ENCODE results near the gene NPC2.
"Not testable (repeated sequence)": the region's sequence is repeated elsewhere in the genome, so short reads cannot be mapped to it uniquely, and the experiment has no call there.

NPC2 gene

DNA sequence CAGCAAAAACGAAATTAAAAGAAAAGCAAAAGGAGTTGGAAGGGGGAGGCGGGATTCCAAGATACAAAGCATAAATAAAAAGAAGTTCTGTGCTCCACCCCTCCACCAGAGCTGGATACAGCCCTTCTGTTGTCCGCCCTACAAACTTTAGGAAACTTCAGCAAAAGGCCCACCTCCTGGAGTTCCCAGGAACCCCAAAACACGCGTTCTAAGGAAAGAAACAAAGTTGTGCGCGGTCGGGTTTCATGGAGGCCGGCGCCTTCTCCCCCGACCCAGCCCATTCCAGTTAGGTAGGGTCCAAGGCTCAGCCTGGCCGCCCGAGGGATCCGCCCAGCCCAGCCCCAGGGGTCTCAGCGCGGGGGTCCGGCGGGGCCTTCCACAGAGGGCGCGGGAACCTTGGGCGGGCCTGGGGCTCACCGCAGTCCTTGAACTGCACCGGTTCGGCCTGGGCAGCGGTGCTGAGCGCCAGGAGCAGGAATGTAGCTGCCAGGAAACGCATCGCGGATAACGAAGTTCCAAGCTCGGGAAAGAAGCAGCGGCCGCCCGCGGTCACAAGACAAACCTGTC is at the start of gene NPC2:
NPC2 (minus strand) TSS at position 530 of the 567 bp plus-strand sequence; CDS start at position 499, 31 bp downstream.
- no peak for DNase-seq

DNA sequence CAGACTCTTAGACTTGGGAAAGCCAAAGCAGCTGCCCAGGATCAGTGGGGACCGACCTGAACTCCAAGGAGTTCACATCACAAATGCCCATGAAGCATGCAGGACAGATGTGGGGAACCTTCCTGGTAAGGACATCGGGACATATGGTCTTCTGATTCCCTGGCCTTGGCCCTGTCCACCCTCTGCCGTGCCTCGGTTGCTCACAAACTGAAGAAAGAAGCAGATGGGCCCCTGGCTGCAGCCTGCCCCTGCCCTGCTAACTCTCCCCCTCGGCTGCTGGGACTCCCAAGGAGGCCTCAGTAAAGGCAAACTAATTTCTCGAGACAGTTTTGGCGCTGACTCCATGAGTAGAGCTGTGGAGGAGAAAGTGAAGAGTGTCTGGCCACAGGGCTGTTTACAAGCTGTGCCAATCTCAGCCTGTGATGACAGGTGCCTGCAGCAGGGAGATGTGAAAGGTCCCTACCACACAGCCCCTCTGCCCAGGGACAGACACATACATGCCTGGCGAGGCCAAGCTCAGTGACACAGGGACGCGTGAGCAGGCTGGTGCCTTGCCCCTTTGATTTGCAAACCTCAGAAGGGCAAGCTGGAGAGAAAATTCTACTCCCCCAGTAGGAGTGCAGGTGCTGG is 49.1 kb upstream of the NPC2 start:
- no peak for DNase-seq

DNA sequence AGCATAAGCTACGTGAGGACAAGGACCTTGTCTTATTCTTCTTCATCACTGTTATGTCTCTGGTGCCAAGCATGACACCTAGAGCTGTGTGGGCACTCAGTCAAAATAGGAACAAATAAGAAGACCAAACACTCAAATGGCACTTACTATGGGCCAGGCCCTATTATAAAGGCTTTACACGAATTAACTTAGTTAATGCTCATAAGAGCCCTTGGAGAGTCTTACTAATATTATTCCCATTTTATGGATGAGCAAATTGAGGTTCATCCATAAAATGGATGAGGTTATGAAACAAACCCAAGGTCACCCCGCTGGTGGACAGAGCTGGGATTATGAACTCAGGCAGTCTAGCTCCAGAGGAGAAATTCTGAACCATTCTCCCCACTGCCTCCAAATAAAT is 48.1 kb upstream of the NPC2 start:
- DNase-seq, result no peak

DNA sequence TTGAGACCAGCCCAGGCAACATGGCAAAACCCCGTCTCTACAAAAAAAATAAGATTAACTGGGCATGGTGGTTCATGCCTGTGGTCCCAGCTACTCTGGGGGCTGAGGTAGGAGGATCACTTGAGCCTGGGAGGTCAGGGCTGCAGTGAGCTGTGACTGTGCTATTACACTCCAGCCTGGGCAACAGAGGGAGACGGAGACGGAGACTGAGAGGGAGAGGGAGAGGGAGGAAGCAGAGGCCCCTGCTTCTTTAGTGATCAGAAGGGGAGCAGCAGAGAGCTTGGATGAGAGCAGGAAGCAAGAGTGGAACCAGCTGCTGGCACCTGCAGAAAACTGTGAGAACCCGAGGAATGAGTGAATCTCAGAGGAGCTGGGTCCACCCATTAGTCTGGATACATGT is 46.4 kb upstream of the NPC2 start:
- no peak for DNase-seq

DNA sequence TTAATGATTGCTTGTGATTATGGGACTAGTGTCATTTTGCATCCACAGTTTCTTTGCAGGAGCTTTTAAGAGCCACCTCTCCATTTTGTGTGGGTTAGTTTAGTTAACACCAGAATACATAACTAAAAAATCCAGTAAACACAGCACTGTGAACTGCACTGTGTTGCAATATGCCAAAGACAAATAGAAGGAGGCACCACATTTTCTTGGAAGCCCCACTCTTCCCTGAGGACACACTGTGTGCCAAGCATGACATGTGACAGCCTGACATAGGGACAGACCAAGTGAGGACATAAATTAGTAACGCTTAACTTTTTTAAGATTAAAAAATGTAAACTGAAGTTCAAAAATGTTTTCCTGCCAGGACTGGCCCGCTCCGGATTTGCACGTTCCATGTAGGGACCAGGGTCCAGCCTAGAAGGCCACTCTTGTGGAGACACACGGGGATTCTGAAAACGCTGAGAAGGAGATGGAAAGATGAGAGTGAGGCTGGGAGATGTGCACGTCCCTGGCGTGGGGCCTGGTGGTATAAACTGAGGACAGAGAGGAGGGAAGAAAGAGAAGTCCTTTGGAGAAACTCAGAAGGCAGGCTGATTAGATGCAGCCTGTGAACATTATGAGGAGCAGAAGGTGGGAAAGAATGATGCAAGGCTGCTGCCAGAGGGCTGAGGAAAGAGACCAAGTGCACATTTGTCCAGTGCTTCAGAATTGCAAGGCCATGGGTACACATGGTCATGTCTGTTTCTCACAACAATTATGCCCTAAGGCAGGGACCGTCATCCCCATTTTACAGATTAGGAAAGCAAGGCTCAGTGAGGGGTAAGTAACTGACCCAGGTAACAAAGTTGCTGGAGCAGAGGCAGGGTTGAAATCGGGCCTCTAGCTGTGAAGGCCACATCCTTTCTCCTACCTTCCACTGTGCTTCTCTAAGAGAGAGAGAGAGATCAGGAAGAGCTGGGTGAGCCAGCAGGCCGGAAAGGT is 45.6 kb upstream of the NPC2 start:
- DNase-seq, result no peak

DNA sequence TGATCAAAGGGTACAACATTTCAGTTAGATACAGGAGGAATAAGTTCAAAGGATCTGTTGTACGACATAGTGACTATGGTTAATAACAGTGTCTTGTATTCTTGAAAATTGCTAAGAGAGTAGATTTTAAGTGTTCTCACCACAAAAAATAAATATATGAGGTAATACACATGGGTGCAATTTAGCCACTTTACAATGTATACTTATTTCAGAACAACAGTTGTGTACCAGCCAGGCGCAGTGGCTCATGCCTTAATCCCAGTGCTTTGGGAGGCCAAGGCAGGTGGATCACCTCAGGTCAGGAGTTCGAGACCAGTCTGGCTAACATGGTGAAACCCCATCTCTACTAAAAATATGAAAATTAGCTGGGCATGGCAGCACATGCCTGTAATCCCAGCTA is 43.2 kb upstream of the NPC2 start:
- DNase-seq, result not testable (repeated sequence)

DNA sequence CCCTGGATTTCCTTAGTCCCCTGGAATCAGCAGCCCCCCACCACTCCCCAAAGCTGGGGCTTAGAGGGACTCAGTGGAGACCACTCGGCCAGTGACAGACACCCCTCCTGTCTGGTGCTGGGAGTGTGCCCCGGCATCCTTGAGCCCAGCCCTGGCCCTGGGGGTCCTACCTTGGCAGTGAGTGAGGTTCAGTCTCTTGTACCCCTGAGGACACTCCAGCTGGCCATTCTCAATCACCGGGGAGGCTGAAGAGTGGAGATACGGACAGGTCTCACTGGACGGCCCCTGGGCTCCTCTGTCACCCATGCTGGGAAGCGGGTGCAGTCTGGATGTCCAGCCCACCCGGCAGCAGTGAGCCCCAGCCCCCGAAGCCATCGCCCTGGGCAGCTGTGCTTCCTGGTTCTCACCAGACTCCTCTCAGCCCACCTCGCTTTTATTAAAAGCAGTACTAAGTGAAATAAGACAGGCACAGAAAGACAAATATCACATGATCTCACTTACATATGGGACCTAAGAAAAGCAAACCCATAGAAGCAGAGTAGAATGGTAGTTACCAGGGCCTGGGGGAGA is 42.7 kb upstream of the NPC2 start:
- no peak for DNase-seq

DNA sequence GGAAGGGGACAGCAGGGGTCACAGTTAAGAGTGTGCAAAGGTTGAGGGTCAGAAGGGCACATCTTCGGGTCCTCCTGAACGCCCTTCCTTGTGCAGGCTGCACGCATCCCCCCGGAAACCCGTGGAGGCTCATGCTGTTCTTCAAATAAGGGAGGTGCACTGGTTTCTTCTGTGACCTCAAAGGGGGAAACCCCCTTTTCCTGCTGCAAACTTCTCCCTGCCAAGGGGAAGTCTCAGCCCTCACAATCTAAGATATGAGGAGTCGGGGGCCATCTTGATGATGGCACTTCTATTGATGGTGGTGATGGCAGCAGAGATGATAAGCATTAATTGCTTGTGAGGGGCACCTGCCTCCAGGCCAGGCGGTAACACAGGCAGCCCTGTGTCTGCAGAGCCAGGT is 40.5 kb upstream of the NPC2 start:
- no peak for DNase-seq

DNA sequence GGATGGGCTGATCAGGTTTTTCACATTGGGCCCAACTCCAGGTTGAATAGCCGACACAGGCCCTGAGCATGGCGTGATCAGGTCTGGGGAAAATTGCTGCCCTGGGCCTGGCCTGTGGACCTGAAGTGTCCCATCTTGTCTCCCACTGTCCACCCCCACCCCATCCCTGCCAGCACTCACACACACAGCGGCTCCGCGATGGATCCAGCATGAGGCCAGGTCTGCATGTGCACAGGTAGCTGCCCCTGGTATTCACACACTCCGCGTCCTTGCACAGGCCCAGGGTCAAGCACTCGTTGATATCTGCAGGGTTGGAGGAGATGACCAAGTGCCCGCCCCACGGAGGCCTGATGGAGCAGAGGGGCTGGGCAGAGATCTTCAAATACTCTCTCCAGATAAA is 39.1 kb upstream of the NPC2 start:
- no peak for DNase-seq

DNA sequence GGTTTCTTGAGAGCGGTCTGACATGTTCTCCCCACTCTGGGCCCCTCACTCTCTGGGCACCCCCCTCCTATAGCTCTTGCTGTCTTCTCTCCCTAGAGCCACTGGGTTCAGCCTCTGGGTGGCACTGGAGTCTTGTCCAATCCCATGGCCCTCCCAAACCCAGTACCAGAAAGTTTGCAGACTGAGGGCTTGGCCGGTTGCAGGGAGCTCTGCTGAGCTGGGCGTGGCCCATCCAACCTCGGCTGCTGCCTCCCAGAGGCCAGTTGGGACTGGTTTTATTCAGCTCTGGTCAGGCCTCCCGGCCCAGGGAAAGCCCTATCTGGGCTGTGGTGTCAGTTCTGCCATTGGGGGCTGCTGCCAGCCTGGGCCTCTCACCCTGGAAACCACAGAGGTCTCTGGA is 38.4 kb upstream of the NPC2 start:
- DNase-seq, result no peak

DNA sequence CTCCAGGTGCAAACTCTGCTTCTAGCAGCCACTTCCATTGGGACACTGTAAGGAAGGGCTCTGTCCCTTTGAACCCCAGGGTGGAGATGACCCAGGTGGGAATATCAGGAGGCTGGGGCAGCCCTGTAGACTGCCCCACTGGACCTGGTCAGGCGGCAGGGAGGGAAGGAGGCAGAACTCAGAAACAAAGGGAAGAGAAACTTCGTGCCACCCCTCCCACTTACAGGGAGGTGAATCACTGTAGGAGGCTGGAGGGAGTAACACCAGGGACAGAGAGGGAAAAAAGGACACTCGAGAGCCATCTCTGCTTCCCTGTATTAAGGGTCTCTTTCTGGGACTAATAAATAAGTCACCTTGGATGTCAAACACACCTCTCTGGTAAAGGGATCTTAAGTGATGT is 37.9 kb upstream of the NPC2 start:
- DNase-seq, result no peak

DNA sequence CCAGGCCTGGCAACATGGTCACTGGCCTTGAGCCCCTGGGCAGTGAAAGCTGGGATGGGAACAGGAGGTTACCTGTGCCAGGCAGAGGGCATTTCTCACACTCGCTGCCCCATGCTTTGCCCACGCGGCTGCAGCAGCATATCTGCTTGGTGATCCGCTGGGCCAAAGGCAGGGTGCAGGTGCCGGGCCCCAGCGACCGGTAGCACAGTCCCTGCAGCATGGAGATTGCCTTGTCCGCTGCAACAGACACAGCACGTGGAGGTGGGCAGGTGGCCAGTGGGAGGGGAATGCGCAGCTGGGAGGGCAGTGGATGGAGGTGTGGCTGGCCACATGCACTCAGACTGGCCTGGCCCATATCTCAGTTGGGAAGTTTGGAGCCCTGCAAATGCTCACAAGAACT is 35.8 kb upstream of the NPC2 start:
- DNase-seq, result no peak

DNA sequence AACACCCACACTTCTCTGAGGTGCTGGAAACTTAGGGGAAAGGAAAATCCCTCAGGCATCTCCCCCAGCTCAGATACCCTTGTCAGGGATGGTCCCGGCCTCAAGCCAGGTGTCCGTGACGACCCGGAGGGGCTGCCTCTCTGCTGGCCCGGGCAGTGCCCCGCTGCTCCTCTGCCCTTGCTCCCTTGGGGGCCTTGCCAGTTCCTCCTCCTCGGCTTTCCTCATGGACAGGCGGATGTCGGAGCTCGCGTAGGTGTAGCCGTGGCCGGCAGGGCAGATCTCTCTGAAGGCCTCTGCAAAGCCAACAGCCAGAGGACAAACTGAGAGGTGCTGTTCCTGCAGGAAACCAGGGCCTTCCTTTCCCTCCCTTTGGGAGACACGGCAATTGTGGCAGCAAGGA is 35.3 kb upstream of the NPC2 start:
- no peak for DNase-seq

DNA sequence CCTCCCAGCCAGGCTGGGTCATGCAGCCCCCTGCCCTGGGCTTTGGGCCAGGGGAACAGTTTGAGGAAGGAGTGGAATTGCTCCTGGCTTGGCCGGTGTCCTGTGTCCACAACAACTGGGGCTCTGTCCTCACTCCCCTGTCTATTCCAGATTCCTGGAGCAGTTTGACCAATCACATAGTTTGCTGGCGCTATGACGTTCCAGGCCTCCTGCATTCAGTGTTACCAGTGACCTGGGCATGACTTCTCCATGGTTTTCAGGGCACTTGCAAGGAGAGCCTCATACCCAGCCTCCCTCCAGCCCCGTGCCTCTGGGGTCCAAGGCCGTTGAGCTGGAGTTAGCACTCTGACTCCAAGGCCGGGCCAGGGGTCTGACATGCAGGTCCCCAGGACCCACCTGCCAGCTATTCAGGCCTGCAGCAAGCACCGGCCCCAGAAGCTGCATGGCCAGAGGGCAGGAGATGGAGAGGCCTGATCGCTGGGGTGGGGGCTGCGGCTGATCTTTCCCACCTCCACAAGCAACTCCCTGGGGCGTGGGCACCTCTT is 34.7 kb upstream of the NPC2 start:
- no peak for DNase-seq

DNA sequence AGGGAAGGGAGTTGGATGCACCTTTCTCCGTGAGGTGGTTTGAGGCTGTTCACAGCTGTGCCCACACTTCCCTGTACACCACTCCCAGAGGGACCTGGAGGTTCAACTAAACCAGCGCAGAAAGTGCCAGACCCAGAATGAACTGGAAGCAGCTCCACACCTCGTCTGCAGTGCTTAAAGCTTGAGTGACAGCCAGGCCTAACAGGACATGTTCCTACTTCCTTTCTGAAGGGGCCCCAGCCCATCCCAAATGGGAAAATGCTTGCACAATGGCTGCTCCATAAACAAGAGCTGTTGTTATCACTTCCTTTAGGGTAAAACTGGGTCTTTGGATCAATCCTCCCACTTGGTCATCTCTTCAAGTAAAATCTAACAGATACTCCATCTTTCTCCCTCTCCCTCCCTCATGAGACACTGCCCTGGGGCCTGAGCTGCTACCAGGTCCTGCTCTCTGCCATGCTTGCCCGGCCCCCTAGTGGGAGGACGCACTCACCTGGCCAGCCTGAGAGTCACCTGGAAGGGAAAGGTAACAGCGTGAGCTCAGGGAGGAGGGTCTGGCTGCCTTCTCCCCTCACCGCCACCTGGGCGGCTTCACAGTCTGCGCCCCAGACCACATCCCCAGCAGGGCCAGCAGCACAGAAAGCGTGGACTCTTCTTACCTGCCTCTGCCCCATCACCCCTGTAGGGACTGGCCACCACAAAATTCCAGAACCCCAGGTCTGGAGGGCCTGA is 33.9 kb upstream of the NPC2 start:
- DNase-seq, result no peak

DNA sequence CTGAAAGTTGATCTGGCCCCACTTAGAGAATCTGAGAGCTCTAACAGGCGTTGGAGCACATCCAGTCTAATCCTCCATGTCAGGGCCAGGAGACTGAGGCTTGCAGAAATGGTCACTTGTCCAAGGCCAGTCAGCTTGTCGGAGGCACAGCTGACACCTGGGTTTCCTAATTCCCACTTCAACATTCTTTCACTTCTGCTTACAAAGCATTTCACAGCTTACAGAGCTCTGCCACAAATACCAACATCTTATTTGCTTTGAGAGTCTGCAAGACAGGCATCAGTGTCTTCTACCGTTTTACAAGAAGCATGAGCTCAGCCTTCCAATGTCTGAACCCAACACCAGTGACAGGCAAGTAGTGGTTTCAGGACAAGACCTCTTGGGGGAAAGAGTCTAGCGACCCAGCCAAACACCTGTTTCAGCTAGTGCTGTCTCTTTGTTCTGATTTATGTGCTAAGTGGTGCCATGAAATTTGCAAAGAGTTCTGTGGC is 32.3 kb upstream of the NPC2 start:
- no peak for DNase-seq

DNA sequence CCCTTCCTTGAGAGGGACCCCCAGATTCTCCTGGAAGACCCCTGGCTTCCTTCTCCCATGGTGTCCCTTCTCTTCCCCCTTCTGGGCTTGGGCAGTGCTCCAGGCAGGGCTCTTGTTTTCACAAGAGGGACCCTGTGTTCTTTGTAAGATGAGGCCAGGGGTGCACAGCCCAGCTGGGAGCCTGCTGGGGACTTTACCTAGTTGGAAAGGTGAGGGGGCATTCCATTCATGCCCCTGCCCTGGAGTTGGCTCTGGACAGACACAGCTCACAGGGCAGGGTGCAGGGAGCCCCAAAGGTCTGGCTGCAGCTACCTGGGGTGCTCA is 31.7 kb upstream of the NPC2 start:
- DNase-seq, result no peak

DNA sequence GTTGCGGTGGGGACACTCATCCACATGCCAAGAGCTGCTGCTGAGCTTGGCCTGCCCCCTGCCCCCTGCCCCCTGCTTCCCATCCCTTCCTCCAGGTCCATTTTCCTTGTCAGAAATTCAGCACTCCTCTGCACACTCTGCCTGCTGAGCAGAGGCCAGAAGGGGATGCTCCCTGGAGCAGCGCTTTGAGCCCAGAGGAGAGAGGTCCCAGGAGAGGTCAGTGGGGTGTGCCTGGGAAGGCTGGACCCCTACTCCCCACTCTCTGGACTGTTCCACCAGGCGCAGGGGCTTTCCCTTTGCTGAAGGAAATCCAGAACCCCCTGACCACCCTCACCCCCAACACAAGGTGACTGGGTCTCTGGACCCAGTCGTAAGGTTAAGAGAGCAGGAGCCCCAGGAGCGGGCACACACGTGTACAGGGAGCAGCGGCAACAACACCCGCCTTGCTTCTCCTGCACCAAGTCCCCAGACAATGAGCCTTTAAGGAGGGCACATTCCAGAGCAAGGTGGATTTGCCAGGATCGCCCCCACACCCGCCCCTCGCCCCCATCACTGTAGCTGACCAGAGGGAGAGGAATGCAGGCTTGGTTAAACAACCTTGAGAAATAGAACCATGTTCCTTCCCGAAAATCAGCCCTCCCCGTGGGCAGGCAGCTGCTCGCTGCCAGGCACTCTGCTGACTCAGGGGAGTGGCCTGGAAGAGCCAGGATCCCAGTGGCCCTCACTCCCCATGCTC is 31.1 kb upstream of the NPC2 start:
- no peak for DNase-seq

DNA sequence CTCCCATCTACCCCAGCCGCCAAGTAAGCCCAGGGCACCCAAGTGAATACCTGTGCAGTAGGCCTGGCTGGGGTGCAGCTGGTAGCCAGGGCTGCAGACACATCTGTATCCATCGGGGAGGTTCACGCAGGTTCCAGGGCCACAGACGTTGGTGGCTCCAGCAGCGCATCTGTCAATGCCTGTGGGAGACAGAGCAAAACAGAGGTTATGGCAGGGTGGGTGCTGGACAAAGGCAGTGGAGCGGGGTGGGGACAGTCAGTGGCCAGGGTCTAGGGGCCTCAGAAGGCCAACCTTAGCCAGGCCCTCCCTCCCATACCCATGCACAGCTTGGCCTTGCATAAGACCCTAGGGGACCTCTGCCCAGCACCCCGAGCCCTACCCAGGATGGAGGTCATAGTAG is 29.6 kb upstream of the NPC2 start:
- no peak for DNase-seq

DNA sequence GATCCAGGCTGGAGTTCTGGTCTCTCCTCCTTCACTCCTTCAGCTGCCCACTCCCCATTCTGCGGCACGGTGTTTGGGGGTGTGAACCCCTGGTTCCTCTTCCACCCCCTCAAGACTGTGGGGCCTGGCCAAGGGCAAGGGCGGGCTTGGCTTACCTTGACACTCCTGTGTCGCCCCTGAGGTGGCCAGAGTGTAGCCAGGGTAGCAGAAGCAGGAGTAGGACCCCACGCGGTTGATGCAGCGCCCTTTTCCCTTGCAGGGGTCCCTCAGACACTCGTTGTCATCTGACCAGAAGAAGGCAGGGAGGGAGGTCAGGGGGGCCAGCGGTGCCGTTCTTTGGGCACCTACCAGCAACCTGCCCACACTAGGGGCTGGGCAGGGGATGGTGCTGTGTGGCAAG is 28.7 kb upstream of the NPC2 start:
- DNase-seq, result no peak

DNA sequence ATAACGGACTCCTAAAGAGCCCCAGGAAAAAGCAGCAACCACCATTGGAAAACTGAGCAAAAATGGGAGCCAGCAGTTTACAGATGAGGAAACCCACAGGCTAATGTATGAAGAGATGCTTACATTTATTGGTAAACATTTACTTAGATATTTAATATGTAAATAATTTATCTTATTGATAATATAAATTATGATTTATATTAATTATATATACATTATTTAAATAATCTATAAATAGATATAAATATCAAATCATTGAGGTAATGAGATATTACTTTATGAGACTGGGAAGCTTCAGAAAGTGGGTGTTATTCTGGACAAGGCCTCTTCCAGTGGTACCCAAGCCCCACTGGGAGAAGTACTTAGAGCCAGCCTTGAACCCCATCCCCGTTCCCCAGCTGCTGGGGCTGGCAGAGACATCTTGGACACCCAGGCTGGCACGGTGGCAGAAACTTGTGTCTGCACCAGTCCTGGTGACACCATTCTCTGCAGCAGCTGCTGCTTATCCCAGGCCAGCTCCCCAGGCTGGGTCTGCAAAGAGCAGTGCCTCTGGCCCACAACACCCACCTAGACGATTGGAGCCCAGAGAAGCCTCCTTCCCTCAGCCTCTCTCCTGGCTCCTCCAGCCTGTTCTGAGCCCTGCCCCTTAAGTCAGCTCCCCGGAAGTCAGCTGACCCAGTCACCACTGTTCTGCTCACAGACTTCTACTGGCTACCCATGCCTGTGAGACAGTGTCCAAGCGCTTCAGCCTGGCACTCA is 26.4 kb upstream of the NPC2 start:
- no peak for DNase-seq

Measured in NCI-H1105 treated with DMSO at 0.1 percent for 48 hours (cell line).